ENCODE measurements around the gene SOWAHA. TPM values are rescaled to one million over a fixed set of nuclear protein-coding genes. Genes with fewer than 3 reads are reported as not detected.

The SOWAHA gene
- total RNA-seq, 1 donor from 2014 or later, result 0.21 TPM

GRCh38 chr5:132778856-132779255 is 34.2 kb upstream of the SOWAHA start:
- no peaks in the 10 kb centered on the region for H3K36me3 ChIP-seq (ENCODE audit: control insufficient read depth, insufficient read depth, low read length)
- no peak overlapping the region for H3K4me3 ChIP-seq (ENCODE audit: low read depth, low read length)
- no peaks in the 10 kb centered on the region for H3K27me3 ChIP-seq (ENCODE audit: control insufficient read depth, insufficient read depth, low read length)
- TF ChIP-seq CTCF (IDR thresholded peaks at IDR 0.05; ENCODE audit: insufficient read depth, low read length, poor library complexity, severe bottlenecking), result no peak
- DNase-seq (ENCODE audit: low read depth), result no peak

- no peak for TF ChIP-seq CTCF (IDR thresholded peaks at IDR 0.05; ENCODE audit: insufficient read depth, low read length, poor library complexity, severe bottlenecking)
- Histone ChIP-seq H3K4me3 (ENCODE audit: low read depth, low read length) (no peak overlapping the region), H3K36me3 (ENCODE audit: control insufficient read depth, insufficient read depth, low read length) (no peaks in the 10 kb centered on the region), H3K27me3 (ENCODE audit: control insufficient read depth, insufficient read depth, low read length) (no peaks in the 10 kb centered on the region)
- no peak for DNase-seq (ENCODE audit: low read depth)
Observed at GRCh38 chr5:132779961-132780360, 33.1 kb upstream of the SOWAHA start.

- TF ChIP-seq CTCF (IDR thresholded peaks at IDR 0.05; ENCODE audit: insufficient read depth, low read length, poor library complexity, severe bottlenecking), result no peak
- H3K27me3 ChIP-seq (ENCODE audit: control insufficient read depth, insufficient read depth, low read length), result no peaks in the 10 kb centered on the region
- H3K4me3 ChIP-seq (ENCODE audit: low read depth, low read length), result no peak overlapping the region
- DNase-seq (ENCODE audit: low read depth), result no peak
- no peaks in the 10 kb centered on the region for H3K36me3 ChIP-seq (ENCODE audit: control insufficient read depth, insufficient read depth, low read length)
Observed at GRCh38 chr5:132780577-132780976, 32.5 kb upstream of the SOWAHA start.

GRCh38 chr5:132781029-132781428 is 32.1 kb upstream of the SOWAHA start:
- Histone ChIP-seq H3K4me3 (ENCODE audit: low read depth, low read length) (no peak overlapping the region), H3K27me3 (ENCODE audit: control insufficient read depth, insufficient read depth, low read length) (no peaks in the 10 kb centered on the region), H3K36me3 (ENCODE audit: control insufficient read depth, insufficient read depth, low read length) (no peaks in the 10 kb centered on the region)
- TF ChIP-seq CTCF (IDR thresholded peaks at IDR 0.05; ENCODE audit: insufficient read depth, low read length, poor library complexity, severe bottlenecking), result no peak
- DNase-seq (ENCODE audit: low read depth), result no peak

GRCh38 chr5:132782101-132782500 is 31.0 kb upstream of the SOWAHA start:
- Histone ChIP-seq H3K4me3 (ENCODE audit: low read depth, low read length) (no peak overlapping the region), H3K36me3 (ENCODE audit: control insufficient read depth, insufficient read depth, low read length) (no peaks in the 10 kb centered on the region), H3K27me3 (ENCODE audit: control insufficient read depth, insufficient read depth, low read length) (no peaks in the 10 kb centered on the region)
- DNase-seq (ENCODE audit: low read depth), result no peak
- no peak for TF ChIP-seq CTCF (IDR thresholded peaks at IDR 0.05; ENCODE audit: insufficient read depth, low read length, poor library complexity, severe bottlenecking)

GRCh38 chr5:132785365-132785764 is 27.7 kb upstream of the SOWAHA start:
- no peak for DNase-seq (ENCODE audit: low read depth)
- TF ChIP-seq CTCF (IDR thresholded peaks at IDR 0.05; ENCODE audit: insufficient read depth, low read length, poor library complexity, severe bottlenecking), result no peak

More at GRCh38 chr5:132785365-132785764, 27.7 kb upstream of the SOWAHA start:
- Histone ChIP-seq H3K27me3 (ENCODE audit: control insufficient read depth, insufficient read depth, low read length) (no peaks in the 10 kb centered on the region), H3K4me3 (ENCODE audit: low read depth, low read length) (no peak overlapping the region), H3K36me3 (ENCODE audit: control insufficient read depth, insufficient read depth, low read length) (no peaks in the 10 kb centered on the region)

All from kidney epithelial cell (primary cell).